HepG2 (cell line): ENCODE results near the gene POLR3E.

Experiments
- ATF7 ChIP-seq, 2 experiments: fragments of 450-650 bp in 1 of 2; sonication (generic) in 1 of 2; formaldehyde crosslinking in 1 of 2; IDR thresholded peaks; 2 replicates each; pipeline versions ENCODE4 v1.4.0 to v1.6.1; 2016 to 2020; ENCODE audit warnings: antibody characterized with exemption in 1 of 2, mild to moderate bottlenecking in 1 of 2, missing genetic modification reagents in 1 of 2
- CTCF ChIP-seq: sonication (generic); formaldehyde crosslinking; IDR thresholded peaks from 2 replicates; pipeline ENCODE4 v1.5.0; 2020; ENCODE audit warnings: mild to moderate bottlenecking, missing genetic modification reagents, moderate library complexity
- EZH2 ChIP-seq: conservative IDR thresholded peaks from 2 replicates; pipeline ENCODE4 v1.6.1; 2012; ENCODE audit warnings: mild to moderate bottlenecking, low read depth, low read length, moderate library complexity
- FOSL2 ChIP-seq: sonication (generic); formaldehyde crosslinking; IDR thresholded peaks from 2 replicates; pipeline ENCODE4 v1.4.0; 2020; ENCODE audit warnings: missing genetic modification reagents
- NFIB ChIP-seq: sonication (generic); formaldehyde crosslinking; IDR thresholded peaks from 2 replicates; pipeline ENCODE4 v1.9.0; 2021; ENCODE audit warnings: missing genetic modification reagents, mild to moderate bottlenecking, borderline replicate concordance
- PATZ1 ChIP-seq: sonication (generic); formaldehyde crosslinking; IDR thresholded peaks from 2 replicates; pipeline ENCODE4 v1.4.0; 2020; ENCODE audit warnings: missing genetic modification reagents
- REL ChIP-seq: sonication (generic); formaldehyde crosslinking; conservative IDR thresholded peaks from 2 replicates; pipeline ENCODE4 v1.8.0; 2022; ENCODE audit warnings: mild to moderate bottlenecking, missing genetic modification reagents, moderate library complexity
- TAF1 ChIP-seq: sonication (generic); formaldehyde crosslinking; IDR thresholded peaks from 2 replicates; pipeline ENCODE4 v1.4.0; 2020; ENCODE audit warnings: missing genetic modification reagents
- ZBTB43 ChIP-seq: sonication (generic); formaldehyde crosslinking; conservative IDR thresholded peaks from 2 replicates; pipeline ENCODE4 v1.4.0; 2020; ENCODE audit warnings: missing genetic modification reagents
- ZNF546 ChIP-seq: sonication (generic); formaldehyde crosslinking; conservative IDR thresholded peaks from 2 replicates; pipeline ENCODE4 v1.8.1; 2023; ENCODE audit warnings: mild to moderate bottlenecking, missing genetic modification reagents

- no peak for TF ChIP-seq NFIB (CRISPR knock-in tag)
- no peak for TF ChIP-seq FOSL2 (CRISPR knock-in tag)
- TF ChIP-seq ZNF546 (CRISPR knock-in tag), result no peak
- no peak for TF ChIP-seq TAF1 (CRISPR knock-in tag)
- TF ChIP-seq CTCF (CRISPR knock-in tag), result no peak
- no peak for TF ChIP-seq PATZ1 (CRISPR knock-in tag)
- no peak for TF ChIP-seq REL
- no peak for TF ChIP-seq EZH2
- TF ChIP-seq ZBTB43 (CRISPR knock-in tag), result no peak
- TF ChIP-seq ATF7 (IDR thresholded peaks at IDR 0.05), result no peak
- TF ChIP-seq ATF7 (CRISPR knock-in tag; IDR thresholded peaks at IDR 0.05), result no peak
Observed at GRCh38 chr16:22336581-22336980, 39.4 kb downstream of the POLR3E start.
